WTC11 (cell line): ENCODE data around the gene TMEM25. TPM values are rescaled to one million over a fixed set of nuclear protein-coding genes. Genes with fewer than 3 reads are reported as not detected.
A peak's percentile ranks its signal among the peaks of the same experiment; 100 is the strongest.

Experiments
- ATAC-seq: fragments of 200-7000 bp; cut with Tn5 transposase; 2 replicates; pipeline ENCODE4 v1.10.0; 2021; ENCODE audit warnings: mild to moderate bottlenecking, moderate library complexity
- CTCF ChIA-PET: fragments of 300-600 bp; sonication (Branson Sonifier 250); formaldehyde crosslinking; loops from one replicate; lab custom pipeline; 2021; ENCODE audit warnings: antibody characterized with exemption; lab: Charles Lee
- POLR2A ChIA-PET: fragments of 350-600 bp; sonication (Branson Sonifier 250); formaldehyde crosslinking; loops from one replicate; lab custom pipeline; 2021; ENCODE audit warnings: antibody characterized with exemption; lab: Charles Lee
- DNase-seq: peaks from one replicate; pipeline ENCODE4 v3.0.0; 2021; ENCODE audit warnings: low spot score
- H3K27ac Mint-ChIP-seq: 2 replicates; pipeline ENCODE4 v1.8.0; 2021; ENCODE audit warnings: mixed read lengths
- H3K27me3 Mint-ChIP-seq: 2 replicates; pipeline ENCODE4 v1.8.0; 2021; ENCODE audit warnings: low read depth, mild to moderate bottlenecking, moderate library complexity, mixed read lengths
- H3K36me3 Mint-ChIP-seq: 2 replicates; pipeline ENCODE4 v1.8.0; 2021; ENCODE audit warnings: mixed read lengths
- H3K4me1 Mint-ChIP-seq: 2 replicates; pipeline ENCODE4 v1.8.0; 2022; ENCODE audit warnings: mixed read lengths
- H3K4me3 Mint-ChIP-seq: 2 replicates; pipeline ENCODE4 v1.8.0; 2021; ENCODE audit warnings: mild to moderate bottlenecking, moderate library complexity, mixed read lengths
- H3K9me3 Mint-ChIP-seq: 2 replicates; pipeline ENCODE4 v1.8.0; 2021; ENCODE audit warnings: mixed read lengths
- ATF1 ChIP-seq: sonication (generic); formaldehyde crosslinking; IDR thresholded peaks from 2 replicates; pipeline ENCODE4 v1.8.1; 2023; ENCODE audit warnings: mild to moderate bottlenecking, moderate library complexity, missing genetic modification reagents
- EMX1 ChIP-seq: fragments of 250-450 bp; sonication (Bioruptor Pico); IDR thresholded peaks from 2 replicates; pipeline ENCODE4 v1.8.0; 2021; ENCODE audit warnings: mild to moderate bottlenecking
- ETV6 ChIP-seq: sonication (generic); formaldehyde crosslinking; IDR thresholded peaks from 2 replicates; pipeline ENCODE4 v1.8.1; 2022; ENCODE audit warnings: mild to moderate bottlenecking, missing genetic modification reagents
- GABPB1 ChIP-seq: sonication (generic); formaldehyde crosslinking; IDR thresholded peaks from 2 replicates; pipeline ENCODE4 v1.8.1; 2023; ENCODE audit warnings: mild to moderate bottlenecking, missing genetic modification reagents
- HMGA2 ChIP-seq: fragments of 250-450 bp; sonication (Bioruptor Pico); IDR thresholded peaks from 2 replicates; pipeline ENCODE4 v1.4.0; 2021; ENCODE audit warnings: mild to moderate bottlenecking, moderate library complexity
- JUN ChIP-seq: sonication (generic); formaldehyde crosslinking; IDR thresholded peaks from 2 replicates; pipeline ENCODE4 v1.8.0; 2023; ENCODE audit warnings: mild to moderate bottlenecking, missing genetic modification reagents
- NFATC4 ChIP-seq: fragments of 250-450 bp; sonication (Bioruptor Pico); IDR thresholded peaks from 2 replicates; pipeline ENCODE4 v1.9.0; 2021; ENCODE audit warnings: mild to moderate bottlenecking
- RORB ChIP-seq: fragments of 250-450 bp; sonication (Bioruptor Pico); IDR thresholded peaks from 2 replicates; pipeline ENCODE4 v1.9.0; 2021; ENCODE audit warnings: mild to moderate bottlenecking
- SMAD3 ChIP-seq: sonication (generic); formaldehyde crosslinking; IDR thresholded peaks from 2 replicates; pipeline ENCODE4 v1.8.0; 2022; ENCODE audit warnings: missing genetic modification reagents, mild to moderate bottlenecking, borderline replicate concordance
- SMAD4 ChIP-seq: sonication (generic); formaldehyde crosslinking; IDR thresholded peaks from 2 replicates; pipeline ENCODE4 v1.8.0; 2022; ENCODE audit warnings: mild to moderate bottlenecking, missing genetic modification reagents
- TCF7 ChIP-seq: sonication (generic); formaldehyde crosslinking; IDR thresholded peaks from 2 replicates; pipeline ENCODE4 v1.8.0; 2022; ENCODE audit warnings: mild to moderate bottlenecking, low read depth, missing genetic modification reagents, moderate library complexity
- ZNF232 ChIP-seq: sonication (generic); formaldehyde crosslinking; IDR thresholded peaks from 2 replicates; pipeline ENCODE4 v1.8.0; 2022; ENCODE audit warnings: mild to moderate bottlenecking, missing genetic modification reagents
- total RNA-seq: library from RNA; stranded (reverse); gene quantifications from 3 replicates; pipeline ENCODE4 v1.2.3, GENCODE V29; 2021
- TF ChIP-seq, protein P1 (sequence below): sonication (generic); formaldehyde crosslinking; IDR thresholded peaks from 2 replicates; pipeline ENCODE4 v1.8.0; 2023; ENCODE audit warnings: mild to moderate bottlenecking, missing genetic modification reagents
- TF ChIP-seq, protein P2 (sequence below): fragments of 250-450 bp; sonication (Bioruptor Pico); IDR thresholded peaks from 2 replicates; pipeline ENCODE4 v1.9.0; 2021; ENCODE audit warnings: mild to moderate bottlenecking
- TF ChIP-seq, protein P3 (sequence below): fragments of 250-450 bp; sonication (Bioruptor Pico); IDR thresholded peaks from 2 replicates; pipeline ENCODE4 v1.9.0; 2021; ENCODE audit warnings: mild to moderate bottlenecking
- TF ChIP-seq, protein P4 (sequence below): sonication (generic); formaldehyde crosslinking; IDR thresholded peaks from 2 replicates; pipeline ENCODE4 v1.8.1; 2023; ENCODE audit warnings: mild to moderate bottlenecking, missing genetic modification reagents, moderate library complexity
- TF ChIP-seq, protein P5 (sequence below): sonication (generic); formaldehyde crosslinking; IDR thresholded peaks from 2 replicates; pipeline ENCODE4 v1.8.1; 2023; ENCODE audit warnings: mild to moderate bottlenecking, missing genetic modification reagents
- TF ChIP-seq, protein P6 (sequence below): fragments of 250-450 bp; sonication (Bioruptor Pico); IDR thresholded peaks from 2 replicates; pipeline ENCODE4 v1.9.0; 2021; ENCODE audit warnings: moderate library complexity, mild to moderate bottlenecking, inconsistent platforms, borderline replicate concordance
- TF ChIP-seq, protein P7 (sequence below): fragments of 250-450 bp; sonication (Bioruptor Pico); IDR thresholded peaks from 2 replicates; pipeline ENCODE4 v1.8.0; 2021; ENCODE audit warnings: mild to moderate bottlenecking
- TF ChIP-seq, protein P8 (sequence below): sonication (generic); formaldehyde crosslinking; IDR thresholded peaks from 2 replicates; pipeline ENCODE4 v1.8.1; 2022; ENCODE audit warnings: low read depth, missing genetic modification reagents, borderline replicate concordance

TMEM25 gene
- total RNA-seq, 1 experiment from 2014 or later, result 19.7 TPM

DNA sequence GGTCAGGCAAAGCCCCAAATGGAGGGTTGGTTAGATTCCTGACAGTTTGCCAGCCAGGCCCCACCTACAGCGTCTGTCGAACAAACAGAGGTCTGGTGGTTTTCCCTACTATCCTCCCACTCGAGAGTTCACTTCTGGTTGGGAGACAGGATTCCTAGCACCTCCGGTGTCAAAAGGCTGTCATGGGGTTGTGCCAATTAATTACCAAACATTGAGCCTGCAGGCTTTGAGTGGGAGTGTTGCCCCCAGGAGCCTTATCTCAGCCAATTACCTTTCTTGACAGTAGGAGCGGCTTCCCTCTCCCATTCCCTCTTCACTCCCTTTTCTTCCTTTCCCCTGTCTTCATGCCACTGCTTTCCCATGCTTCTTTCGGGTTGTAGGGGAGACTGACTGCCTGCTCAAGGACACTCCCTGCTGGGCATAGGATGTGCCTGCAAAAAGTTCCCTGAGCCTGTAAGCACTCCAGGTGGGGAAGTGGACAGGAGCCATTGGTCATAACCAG lies 8.4 kb upstream of the TMEM25 start:
- DNase-seq (peak; percentile 51), ATAC-seq (peak; percentile 81)
- Mint-ChIP-seq H3K9me3 (no peaks in the 10 kb centered on the region), H3K4me3 (no peak overlapping the region), H3K27ac (0 out of 2 replicates have a peak overlapping the region, but pooled peaks have one; percentile 77), H3K36me3 (peaks cover 46% of the 10 kb centered on the region), H3K27me3 (no peaks in the 10 kb centered on the region), H3K4me1 (peaks cover 13% of the 10 kb centered on the region)
- POLR2A ChIA-PET, result no interaction called here
- TF ChIP-seq, protein P1, sequence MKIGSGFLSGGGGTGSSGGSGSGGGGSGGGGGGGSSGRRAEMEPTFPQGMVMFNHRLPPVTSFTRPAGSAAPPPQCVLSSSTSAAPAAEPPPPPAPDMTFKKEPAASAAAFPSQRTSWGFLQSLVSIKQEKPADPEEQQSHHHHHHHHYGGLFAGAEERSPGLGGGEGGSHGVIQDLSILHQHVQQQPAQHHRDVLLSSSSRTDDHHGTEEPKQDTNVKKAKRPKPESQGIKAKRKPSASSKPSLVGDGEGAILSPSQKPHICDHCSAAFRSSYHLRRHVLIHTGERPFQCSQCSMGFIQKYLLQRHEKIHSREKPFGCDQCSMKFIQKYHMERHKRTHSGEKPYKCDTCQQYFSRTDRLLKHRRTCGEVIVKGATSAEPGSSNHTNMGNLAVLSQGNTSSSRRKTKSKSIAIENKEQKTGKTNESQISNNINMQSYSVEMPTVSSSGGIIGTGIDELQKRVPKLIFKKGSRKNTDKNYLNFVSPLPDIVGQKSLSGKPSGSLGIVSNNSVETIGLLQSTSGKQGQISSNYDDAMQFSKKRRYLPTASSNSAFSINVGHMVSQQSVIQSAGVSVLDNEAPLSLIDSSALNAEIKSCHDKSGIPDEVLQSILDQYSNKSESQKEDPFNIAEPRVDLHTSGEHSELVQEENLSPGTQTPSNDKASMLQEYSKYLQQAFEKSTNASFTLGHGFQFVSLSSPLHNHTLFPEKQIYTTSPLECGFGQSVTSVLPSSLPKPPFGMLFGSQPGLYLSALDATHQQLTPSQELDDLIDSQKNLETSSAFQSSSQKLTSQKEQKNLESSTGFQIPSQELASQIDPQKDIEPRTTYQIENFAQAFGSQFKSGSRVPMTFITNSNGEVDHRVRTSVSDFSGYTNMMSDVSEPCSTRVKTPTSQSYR (CRISPR knock-in tag), result no peak
- CTCF ChIA-PET, result no interaction called here

DNA sequence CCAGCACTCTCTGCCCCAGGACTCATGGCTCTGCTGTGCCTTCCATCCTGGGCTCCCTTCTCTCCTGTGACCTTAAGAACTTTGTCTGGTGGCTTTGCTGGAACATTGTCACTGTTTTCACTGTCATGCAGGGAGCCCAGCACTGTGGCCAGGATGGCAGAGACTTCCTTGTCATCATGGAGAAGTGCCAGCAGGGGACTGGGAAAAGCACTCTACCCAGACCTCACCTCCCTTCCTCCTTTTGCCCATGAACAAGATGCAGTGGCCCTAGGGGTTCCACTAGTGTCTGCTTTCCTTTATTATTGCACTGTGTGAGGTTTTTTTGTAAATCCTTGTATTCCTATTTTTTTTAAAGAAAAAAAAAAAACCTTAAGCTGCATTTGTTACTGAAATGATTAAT lies 6.6 kb upstream of the TMEM25 start:
- no peaks in the 10 kb centered on the region; the same call in 1 of the 2 replicates for H3K27me3 Mint-ChIP-seq
- ChIA-PET POLR2A (no interaction called here), CTCF (no interaction called here)
- H3K9me3 Mint-ChIP-seq, result no peaks in the 10 kb centered on the region
- H3K27ac Mint-ChIP-seq, result no peak overlapping the region
- no peak for ATAC-seq
- TF ChIP-seq, protein P2, sequence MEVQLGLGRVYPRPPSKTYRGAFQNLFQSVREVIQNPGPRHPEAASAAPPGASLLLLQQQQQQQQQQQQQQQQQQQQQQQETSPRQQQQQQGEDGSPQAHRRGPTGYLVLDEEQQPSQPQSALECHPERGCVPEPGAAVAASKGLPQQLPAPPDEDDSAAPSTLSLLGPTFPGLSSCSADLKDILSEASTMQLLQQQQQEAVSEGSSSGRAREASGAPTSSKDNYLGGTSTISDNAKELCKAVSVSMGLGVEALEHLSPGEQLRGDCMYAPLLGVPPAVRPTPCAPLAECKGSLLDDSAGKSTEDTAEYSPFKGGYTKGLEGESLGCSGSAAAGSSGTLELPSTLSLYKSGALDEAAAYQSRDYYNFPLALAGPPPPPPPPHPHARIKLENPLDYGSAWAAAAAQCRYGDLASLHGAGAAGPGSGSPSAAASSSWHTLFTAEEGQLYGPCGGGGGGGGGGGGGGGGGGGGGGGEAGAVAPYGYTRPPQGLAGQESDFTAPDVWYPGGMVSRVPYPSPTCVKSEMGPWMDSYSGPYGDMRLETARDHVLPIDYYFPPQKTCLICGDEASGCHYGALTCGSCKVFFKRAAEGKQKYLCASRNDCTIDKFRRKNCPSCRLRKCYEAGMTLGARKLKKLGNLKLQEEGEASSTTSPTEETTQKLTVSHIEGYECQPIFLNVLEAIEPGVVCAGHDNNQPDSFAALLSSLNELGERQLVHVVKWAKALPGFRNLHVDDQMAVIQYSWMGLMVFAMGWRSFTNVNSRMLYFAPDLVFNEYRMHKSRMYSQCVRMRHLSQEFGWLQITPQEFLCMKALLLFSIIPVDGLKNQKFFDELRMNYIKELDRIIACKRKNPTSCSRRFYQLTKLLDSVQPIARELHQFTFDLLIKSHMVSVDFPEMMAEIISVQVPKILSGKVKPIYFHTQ (CRISPR knock-in tag), result no peak
- TF ChIP-seq, protein P3, sequence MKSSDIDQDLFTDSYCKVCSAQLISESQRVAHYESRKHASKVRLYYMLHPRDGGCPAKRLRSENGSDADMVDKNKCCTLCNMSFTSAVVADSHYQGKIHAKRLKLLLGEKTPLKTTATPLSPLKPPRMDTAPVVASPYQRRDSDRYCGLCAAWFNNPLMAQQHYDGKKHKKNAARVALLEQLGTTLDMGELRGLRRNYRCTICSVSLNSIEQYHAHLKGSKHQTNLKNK (CRISPR knock-in tag), result no peak
- TF ChIP-seq, protein P4, sequence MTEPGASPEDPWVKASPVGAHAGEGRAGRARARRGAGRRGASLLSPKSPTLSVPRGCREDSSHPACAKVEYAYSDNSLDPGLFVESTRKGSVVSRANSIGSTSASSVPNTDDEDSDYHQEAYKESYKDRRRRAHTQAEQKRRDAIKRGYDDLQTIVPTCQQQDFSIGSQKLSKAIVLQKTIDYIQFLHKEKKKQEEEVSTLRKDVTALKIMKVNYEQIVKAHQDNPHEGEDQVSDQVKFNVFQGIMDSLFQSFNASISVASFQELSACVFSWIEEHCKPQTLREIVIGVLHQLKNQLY (CRISPR knock-in tag), result no peak
- TF ChIP-seq NFATC4 (CRISPR knock-in tag) (no peak), GABPB1 (CRISPR knock-in tag) (no peak), RORB (no peak), EMX1 (CRISPR knock-in tag) (no peak), ETV6 (CRISPR knock-in tag) (no peak), TCF7 (CRISPR knock-in tag) (no peak), HMGA2 (CRISPR knock-in tag) (no peak), JUN (CRISPR knock-in tag) (no peak), SMAD3 (CRISPR knock-in tag) (no peak), ATF1 (CRISPR knock-in tag) (no peak), SMAD4 (CRISPR knock-in tag) (no peak), ZNF232 (CRISPR knock-in tag) (no peak)
- TF ChIP-seq, protein P5, sequence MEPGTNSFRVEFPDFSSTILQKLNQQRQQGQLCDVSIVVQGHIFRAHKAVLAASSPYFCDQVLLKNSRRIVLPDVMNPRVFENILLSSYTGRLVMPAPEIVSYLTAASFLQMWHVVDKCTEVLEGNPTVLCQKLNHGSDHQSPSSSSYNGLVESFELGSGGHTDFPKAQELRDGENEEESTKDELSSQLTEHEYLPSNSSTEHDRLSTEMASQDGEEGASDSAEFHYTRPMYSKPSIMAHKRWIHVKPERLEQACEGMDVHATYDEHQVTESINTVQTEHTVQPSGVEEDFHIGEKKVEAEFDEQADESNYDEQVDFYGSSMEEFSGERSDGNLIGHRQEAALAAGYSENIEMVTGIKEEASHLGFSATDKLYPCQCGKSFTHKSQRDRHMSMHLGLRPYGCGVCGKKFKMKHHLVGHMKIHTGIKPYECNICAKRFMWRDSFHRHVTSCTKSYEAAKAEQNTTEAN (CRISPR knock-in tag), result no peak
- TF ChIP-seq, protein P6, sequence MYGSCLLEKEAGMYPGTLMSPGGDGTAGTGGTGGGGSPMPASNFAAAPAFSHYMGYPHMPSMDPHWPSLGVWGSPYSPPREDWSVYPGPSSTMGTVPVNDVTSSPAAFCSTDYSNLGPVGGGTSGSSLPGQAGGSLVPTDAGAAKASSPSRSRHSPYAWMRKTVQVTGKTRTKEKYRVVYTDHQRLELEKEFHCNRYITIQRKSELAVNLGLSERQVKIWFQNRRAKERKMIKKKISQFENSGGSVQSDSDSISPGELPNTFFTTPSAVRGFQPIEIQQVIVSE, result no peak
- TF ChIP-seq, protein P7, sequence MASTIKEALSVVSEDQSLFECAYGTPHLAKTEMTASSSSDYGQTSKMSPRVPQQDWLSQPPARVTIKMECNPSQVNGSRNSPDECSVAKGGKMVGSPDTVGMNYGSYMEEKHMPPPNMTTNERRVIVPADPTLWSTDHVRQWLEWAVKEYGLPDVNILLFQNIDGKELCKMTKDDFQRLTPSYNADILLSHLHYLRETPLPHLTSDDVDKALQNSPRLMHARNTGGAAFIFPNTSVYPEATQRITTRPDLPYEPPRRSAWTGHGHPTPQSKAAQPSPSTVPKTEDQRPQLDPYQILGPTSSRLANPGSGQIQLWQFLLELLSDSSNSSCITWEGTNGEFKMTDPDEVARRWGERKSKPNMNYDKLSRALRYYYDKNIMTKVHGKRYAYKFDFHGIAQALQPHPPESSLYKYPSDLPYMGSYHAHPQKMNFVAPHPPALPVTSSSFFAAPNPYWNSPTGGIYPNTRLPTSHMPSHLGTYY (CRISPR knock-in tag), result no peak
- TF ChIP-seq, protein P8, sequence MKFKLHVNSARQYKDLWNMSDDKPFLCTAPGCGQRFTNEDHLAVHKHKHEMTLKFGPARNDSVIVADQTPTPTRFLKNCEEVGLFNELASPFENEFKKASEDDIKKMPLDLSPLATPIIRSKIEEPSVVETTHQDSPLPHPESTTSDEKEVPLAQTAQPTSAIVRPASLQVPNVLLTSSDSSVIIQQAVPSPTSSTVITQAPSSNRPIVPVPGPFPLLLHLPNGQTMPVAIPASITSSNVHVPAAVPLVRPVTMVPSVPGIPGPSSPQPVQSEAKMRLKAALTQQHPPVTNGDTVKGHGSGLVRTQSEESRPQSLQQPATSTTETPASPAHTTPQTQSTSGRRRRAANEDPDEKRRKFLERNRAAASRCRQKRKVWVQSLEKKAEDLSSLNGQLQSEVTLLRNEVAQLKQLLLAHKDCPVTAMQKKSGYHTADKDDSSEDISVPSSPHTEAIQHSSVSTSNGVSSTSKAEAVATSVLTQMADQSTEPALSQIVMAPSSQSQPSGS, result no peak
- H3K4me3 Mint-ChIP-seq, result no peak overlapping the region
- H3K36me3 Mint-ChIP-seq, result peaks cover 42% of the 10 kb centered on the region
- no peak for DNase-seq
- peaks cover 19% of the 10 kb centered on the region for H3K4me1 Mint-ChIP-seq
